Ovary (tissue), 3 donors: ENCODE data around the gene GRK4.

Experiments
- CTCF ChIP-seq, 3 donors: fragments of 450-650 bp in 2 of 3; fragments of 200-600 bp in 1 of 3; IDR thresholded peaks; one replicate each; pipeline versions ENCODE4 v1.5.1 to v1.8.0; 2016 to 2022; ENCODE audit warnings: antibody characterized with exemption in 3 of 3, mild to moderate bottlenecking in 1 of 3
- EP300 ChIP-seq: sonication (generic); formaldehyde crosslinking; IDR thresholded peaks from one replicate; pipeline ENCODE4 v1.6.1; 2017; ENCODE audit warnings: antibody characterized with exemption
- POLR2A ChIP-seq: fragments of 450-650 bp; IDR thresholded peaks from one replicate; pipeline ENCODE4 v1.6.1; 2017; ENCODE audit warnings: antibody characterized with exemption, mild to moderate bottlenecking, moderate library complexity
- donor health status: DM: no; HTN: no; CAD: no.

GRCh38 chr4:2929469-2929868 is 33.9 kb upstream of the GRK4 start:
- TF ChIP-seq POLR2A (no peak), CTCF (IDR thresholded peaks at IDR 0.05) (no peak), EP300 (no peak)
